Cardiac muscle cell (in vitro differentiated cells and primary cell): Measurements from ENCODE around the gene NINJ2. TPM values are rescaled to one million over a fixed set of nuclear protein-coding genes. Genes with fewer than 3 reads are reported as not detected.

Source experiments
- DNase-seq, 2 donors: peaks; one replicate each; pipeline versions ENCODE4 v3.0.0 to v3.0.0-alpha.2; 2010 to 2017; ENCODE audit warnings: low read depth in 1 of 2, low spot score in 1 of 2
- H3K27ac ChIP-seq: fragments of 200-600 bp; sonication (generic); 2 replicates; pipeline ENCODE4 v1.5.1; 2016
- H3K27me3 ChIP-seq: fragments of 200-600 bp; sonication (generic); 2 replicates; pipeline ENCODE4 v1.6.0; 2016; ENCODE audit warnings: control low read depth
- H3K36me3 ChIP-seq: fragments of 200-600 bp; sonication (generic); 2 replicates; pipeline ENCODE4 v1.5.1; 2016; ENCODE audit warnings: control low read depth
- H3K4me1 ChIP-seq: fragments of 200-600 bp; sonication (generic); 2 replicates; pipeline ENCODE4 v1.8.1; 2017; ENCODE audit warnings: low read depth, mild to moderate bottlenecking, mixed run types
- H3K4me3 ChIP-seq: fragments of 200-600 bp; sonication (generic); 2 replicates; pipeline ENCODE4 v1.5.1; 2016; ENCODE audit warnings: mild to moderate bottlenecking
- H3K9me3 ChIP-seq: fragments of 200-600 bp; sonication (generic); 2 replicates; pipeline ENCODE4 v1.5.1; 2017; ENCODE audit warnings: low read depth, mild to moderate bottlenecking, control low read depth
- CTCF ChIP-seq: IDR thresholded peaks from 2 replicates; pipeline ENCODE4 v1.5.1; 2012; ENCODE audit warnings: low read depth, mild to moderate bottlenecking, low read length
- polyA plus RNA-seq: library from polyadenylated mRNA; unstranded; fragments of >200 nt; fragmentation: Nextera tagmentation; extraction: Ambion mirVana; gene quantifications from 2 replicates; pipeline ENCODE4 v1.2.1, GENCODE V29; 2016
- total RNA-seq: library from RNA; depleted of rRNA; stranded (reverse); fragments of >200 nt; gene quantifications from 2 replicates; pipeline ENCODE4 v1.2.3, GENCODE V29; 2016

NINJ2 gene
- total and polyA plus RNA-seq, 2 experiments from 2014 or later, result 2.3 TPM; not detected in 1

- no peaks in the 10 kb centered on the region for H3K36me3 ChIP-seq
- H3K4me1 ChIP-seq, result no peaks in the 10 kb centered on the region
- no peaks in the 10 kb centered on the region for H3K9me3 ChIP-seq
- H3K27ac ChIP-seq, result no peak overlapping the region
- H3K27me3 ChIP-seq, result no peaks in the 10 kb centered on the region
- TF ChIP-seq CTCF, result no peak
- H3K4me3 ChIP-seq, result no peak overlapping the region
- no peak for DNase-seq
These were observed 100.6 kb downstream of the NINJ2 start for GRCh38 chr12:562634-563033.

- no peaks in the 10 kb centered on the region for H3K36me3 ChIP-seq
- no peak overlapping the region for H3K4me3 ChIP-seq
- no peaks in the 10 kb centered on the region for H3K9me3 ChIP-seq
- no peak for TF ChIP-seq CTCF
- H3K27me3 ChIP-seq, result no peaks in the 10 kb centered on the region
- H3K4me1 ChIP-seq, result no peaks in the 10 kb centered on the region
- no peak overlapping the region for H3K27ac ChIP-seq
- DNase-seq, result no peak
These were observed 101.2 kb downstream of the NINJ2 start for GRCh38 chr12:561908-562593.

- no peak for TF ChIP-seq CTCF
- no peaks in the 10 kb centered on the region for H3K4me1 ChIP-seq
- H3K36me3 ChIP-seq, result no peaks in the 10 kb centered on the region
- no peaks in the 10 kb centered on the region for H3K9me3 ChIP-seq
- H3K27ac ChIP-seq, result no peak overlapping the region
- no peaks in the 10 kb centered on the region for H3K27me3 ChIP-seq
- DNase-seq, result no peak
- H3K4me3 ChIP-seq, result no peak overlapping the region
These were observed 101.9 kb downstream of the NINJ2 start for GRCh38 chr12:561391-561705.

- no peaks in the 10 kb centered on the region for H3K27me3 ChIP-seq
- H3K4me1 ChIP-seq, result no peaks in the 10 kb centered on the region
- H3K9me3 ChIP-seq, result no peaks in the 10 kb centered on the region
- no peak overlapping the region for H3K4me3 ChIP-seq
- no peak for TF ChIP-seq CTCF
- no peak for DNase-seq
- no peak overlapping the region for H3K27ac ChIP-seq
- H3K36me3 ChIP-seq, result no peaks in the 10 kb centered on the region
These were observed 102.4 kb downstream of the NINJ2 start for GRCh38 chr12:560691-561390.

- Histone ChIP-seq H3K4me3 (no peak overlapping the region), H3K27me3 (no peaks in the 10 kb centered on the region), H3K27ac (no peak overlapping the region), H3K36me3 (no peaks in the 10 kb centered on the region), H3K4me1 (no peaks in the 10 kb centered on the region), H3K9me3 (no peaks in the 10 kb centered on the region)
- TF ChIP-seq CTCF, result no peak
- DNase-seq, result no peak
These were observed 103.3 kb downstream of the NINJ2 start for GRCh38 chr12:559906-560455.
